GM19372 (cell line): ENCODE results near the gene TTC23L.
"Not testable (repeated sequence)": the region's sequence is repeated elsewhere in the genome, so short reads cannot be mapped to it uniquely, and the experiment has no call there.

Experiments used
- ATAC-seq: cut with Tn5 transposase; IDR thresholded peaks from one replicate; pipeline ENCODE4 v1.9.1; 2021; ENCODE audit warnings: mild to moderate bottlenecking, low read depth, moderate library complexity; ENCODE audit not compliant: unreplicated experiment

TTC23L gene

GRCh38 chr5:34915856-34916192 lies 76.9 kb downstream of the TTC23L start:
- peak; percentile 4 for ATAC-seq

- ATAC-seq: no peak
These were observed 77.6 kb downstream of the TTC23L start for GRCh38 chr5:34916518-34916917.

GRCh38 chr5:34918025-34918424 lies 79.1 kb downstream of the TTC23L start:
- ATAC-seq: no peak

GRCh38 chr5:34919077-34919476 lies 80.1 kb downstream of the TTC23L start:
- no peak for ATAC-seq

DNA sequence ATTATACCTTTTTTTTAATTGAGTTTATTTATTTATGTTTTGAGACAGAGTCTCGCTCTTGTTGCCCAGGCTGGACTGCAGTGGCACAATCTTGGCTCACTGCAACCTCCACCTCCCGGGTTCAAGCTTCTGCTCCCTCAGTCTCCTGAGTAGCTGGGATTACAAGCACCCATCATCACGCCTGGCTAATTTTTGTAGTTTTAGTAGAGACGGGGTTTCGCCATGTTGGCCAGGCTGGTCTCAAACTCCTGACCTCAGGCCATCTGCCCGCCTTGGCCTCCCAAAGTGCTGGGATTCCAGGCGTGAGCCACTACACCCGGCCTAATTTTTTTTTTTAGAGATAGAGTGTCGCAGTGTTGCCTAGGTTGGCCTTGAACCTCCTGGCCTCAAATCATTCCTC lies 84.3 kb downstream of the TTC23L start:
- ATAC-seq: not testable (repeated sequence)

GRCh38 chr5:34923694-34924461 lies 84.9 kb downstream of the TTC23L start:
- no peak for ATAC-seq

- no peak for ATAC-seq
These were observed 85.5 kb downstream of the TTC23L start for GRCh38 chr5:34924462-34924765.

DNA sequence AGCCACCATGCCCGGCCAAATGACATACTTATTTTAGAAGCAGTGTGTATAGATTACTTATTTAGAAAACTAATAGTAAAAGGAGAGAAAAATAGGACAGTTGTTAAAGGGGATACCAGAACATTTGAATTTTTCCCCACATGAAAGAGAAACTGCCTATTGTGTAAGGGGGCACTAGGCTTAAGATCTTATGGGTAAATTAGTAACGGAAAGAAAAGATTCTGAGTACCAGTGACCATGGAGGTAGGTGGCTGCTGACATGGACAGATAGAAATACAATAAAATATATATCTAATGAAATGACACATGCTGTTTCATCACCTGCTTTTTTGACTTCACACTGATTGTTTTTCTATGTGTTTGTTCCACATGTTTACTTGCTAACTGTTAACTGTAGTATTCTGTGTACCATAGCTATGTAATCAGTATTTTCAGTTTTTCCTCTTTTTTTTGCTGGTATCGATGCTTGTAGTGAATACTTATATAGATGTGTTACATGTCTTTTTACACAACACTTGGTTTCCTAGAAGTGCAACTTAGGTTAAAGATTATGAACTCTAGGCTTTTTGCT lies 87.4 kb downstream of the TTC23L start:
- no peak for ATAC-seq

GRCh38 chr5:34927785-34928184 lies 88.8 kb downstream of the TTC23L start:
- ATAC-seq: no peak

- ATAC-seq: no peak
These were observed 89.3 kb downstream of the TTC23L start for GRCh38 chr5:34928267-34928666.

DNA sequence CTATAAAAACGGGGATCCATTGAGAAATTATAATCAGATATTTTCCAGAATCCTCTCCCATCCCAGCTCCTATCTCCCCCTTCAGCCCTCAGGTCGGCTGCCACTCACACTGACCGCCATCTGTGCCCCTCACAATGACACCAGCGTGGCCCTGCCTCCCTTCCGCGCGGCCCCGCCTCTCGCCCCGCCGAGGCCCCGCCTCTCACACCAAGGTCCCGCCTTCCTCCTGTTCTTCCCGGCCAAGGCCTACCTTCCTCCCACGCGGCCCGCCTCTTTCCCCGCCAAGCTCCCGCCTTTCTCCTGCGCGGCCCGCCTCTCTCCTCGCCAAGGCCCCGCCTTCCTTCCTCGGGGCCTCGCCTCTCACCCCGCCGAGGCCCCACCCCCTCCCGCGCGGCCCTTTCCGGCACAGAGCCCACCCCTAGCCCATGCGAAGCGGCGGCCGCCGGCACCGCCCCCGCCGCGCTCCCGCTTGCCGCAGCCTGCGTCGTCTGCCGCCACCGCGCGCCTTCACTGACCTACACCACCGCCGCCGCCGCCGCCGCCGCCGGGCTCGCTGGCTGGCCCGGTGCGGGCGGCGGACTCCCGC lies 90.3 kb downstream of the TTC23L start, which contains the start of gene DNAJC21:
TSS of gene DNAJC21 (plus strand) at position 426 of the 586 bp plus-strand sequence. CDS start 261 bp downstream, outside the sequence.
- ATAC-seq: peak; percentile 76

DNA sequence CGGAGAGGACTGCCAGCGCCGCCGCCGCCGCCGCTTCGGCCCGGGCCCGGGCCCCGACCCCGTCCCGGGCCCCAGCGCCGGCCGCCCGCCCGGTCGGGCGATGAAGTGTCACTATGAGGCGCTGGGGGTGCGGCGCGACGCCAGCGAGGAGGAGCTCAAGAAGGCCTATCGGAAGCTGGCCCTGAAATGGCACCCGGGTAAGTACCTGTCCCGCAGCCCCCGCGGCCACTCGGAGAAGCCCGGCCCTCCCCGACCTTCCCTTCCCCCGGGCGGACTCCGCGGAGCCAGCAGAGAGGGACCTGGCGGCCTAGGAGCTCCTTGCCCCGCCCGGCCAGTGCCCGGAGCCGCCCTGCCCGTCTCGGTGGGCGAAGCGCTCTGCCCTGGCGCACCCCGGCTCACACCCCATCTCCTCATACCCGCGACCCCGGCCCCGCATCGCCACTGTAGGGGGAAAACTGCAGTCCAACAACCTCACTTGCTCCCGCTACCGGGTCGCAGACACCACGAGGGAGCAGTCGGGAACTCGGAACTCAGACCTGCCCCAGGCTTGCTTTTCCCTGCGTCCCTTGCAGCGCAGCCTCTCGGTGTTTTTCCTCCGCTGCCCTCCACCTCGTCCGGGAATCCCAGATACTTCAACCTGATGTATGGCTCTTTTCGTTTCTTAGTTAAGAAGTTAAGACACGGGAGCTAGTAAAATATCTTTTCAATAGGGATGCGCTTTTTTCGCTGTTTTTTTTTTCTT lies 90.9 kb downstream of the TTC23L start:
- ATAC-seq: peak; percentile 70

- no peak for ATAC-seq
These were observed 91.5 kb downstream of the TTC23L start for GRCh38 chr5:34930462-34930844.

GRCh38 chr5:34930870-34931269 lies 91.9 kb downstream of the TTC23L start:
- no peak for ATAC-seq

GRCh38 chr5:34932947-34933346 lies 94.0 kb downstream of the TTC23L start:
- no peak for ATAC-seq

GRCh38 chr5:34941936-34942335 lies 103.0 kb downstream of the TTC23L start:
- ATAC-seq: no peak

DNA sequence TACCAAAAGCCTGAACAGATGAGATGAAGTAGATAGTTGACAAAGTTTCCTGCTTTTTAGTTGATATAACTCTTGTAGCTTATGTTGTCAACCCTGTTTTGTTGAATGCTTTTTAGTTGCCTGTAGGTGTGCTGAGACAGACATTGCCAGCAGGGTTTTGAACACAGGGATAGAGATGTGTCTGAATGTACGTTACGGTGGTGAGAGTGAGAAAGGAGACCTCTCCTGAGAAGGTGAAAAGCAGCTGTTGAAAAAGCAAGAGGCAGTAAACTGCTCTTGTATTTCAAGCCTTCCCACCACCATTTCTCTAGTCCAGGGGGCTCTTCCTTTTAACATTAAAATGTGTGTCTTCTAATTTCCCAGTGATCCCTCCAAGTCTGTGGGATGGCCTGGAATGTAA lies 105.1 kb downstream of the TTC23L start:
- ATAC-seq: no peak

- no peak for ATAC-seq
These were observed 105.6 kb downstream of the TTC23L start for GRCh38 chr5:34944460-34945047.
